COR-L47 (cell line): ENCODE measurements around the gene KIF3B.
"Not testable (repeated sequence)": the region's sequence is repeated elsewhere in the genome, so short reads cannot be mapped to it uniquely, and the experiment has no call there.

Experiments
- DNase-seq: peaks from one replicate; lab custom pipeline; 2025; lab: John Stamatoyannopoulos, UW

Gene KIF3B

GRCh38 chr20:32356622-32357374, 79.3 kb downstream of the KIF3B start:
- no peak for DNase-seq

GRCh38 chr20:32357375-32357868, 80.0 kb downstream of the KIF3B start:
- no peak for DNase-seq

- peak; percentile 98 for DNase-seq
These were observed 80.6 kb downstream of the KIF3B start, which contains the start of gene ASXL1 for GRCh38 chr20:32357869-32358631. TSS of gene ASXL1 (plus strand) at chr20:32358331. CDS start at chr20:32358776, 445 bp downstream.

GRCh38 chr20:32358632-32358882, 81.1 kb downstream of the KIF3B start:
- DNase-seq = no peak

- peak; percentile 34 for DNase-seq
These were observed 81.6 kb downstream of the KIF3B start for GRCh38 chr20:32358883-32359632.

GRCh38 chr20:32359633-32360332, 82.3 kb downstream of the KIF3B start:
- no peak for DNase-seq

- DNase-seq = no peak
These were observed 82.8 kb downstream of the KIF3B start for GRCh38 chr20:32360333-32360634.

- no peak for DNase-seq
These were observed 85.5 kb downstream of the KIF3B start for GRCh38 chr20:32362901-32363364.

- DNase-seq = no peak
These were observed 86.0 kb downstream of the KIF3B start for GRCh38 chr20:32363492-32363891.

GRCh38 chr20:32364554-32365208, 87.2 kb downstream of the KIF3B start:
- no peak for DNase-seq

GRCh38 chr20:32365564-32365963, 88.1 kb downstream of the KIF3B start:
- DNase-seq = no peak

GRCh38 chr20:32366380-32366779, 88.9 kb downstream of the KIF3B start:
- no peak for DNase-seq

GRCh38 chr20:32368323-32368722, 90.9 kb downstream of the KIF3B start:
- no peak for DNase-seq

- DNase-seq = no peak
These were observed 91.5 kb downstream of the KIF3B start for GRCh38 chr20:32368925-32369324.

- DNase-seq = no peak
These were observed 93.4 kb downstream of the KIF3B start for GRCh38 chr20:32370897-32371296.

GRCh38 chr20:32378461-32378860, 101.0 kb downstream of the KIF3B start:
- no peak for DNase-seq

GRCh38 chr20:32380037-32380436, 102.6 kb downstream of the KIF3B start:
- DNase-seq = not testable (repeated sequence)

GRCh38 chr20:32380745-32381144, 103.3 kb downstream of the KIF3B start:
- DNase-seq = no peak

- DNase-seq = no peak
These were observed 104.9 kb downstream of the KIF3B start for GRCh38 chr20:32382102-32382950.

- not testable (repeated sequence) for DNase-seq
These were observed 106.0 kb downstream of the KIF3B start for GRCh38 chr20:32383441-32383840.
